Liver (tissue), 9 donors: ENCODE measurements around the gene DENR. TPM values are rescaled to one million over a fixed set of nuclear protein-coding genes. Genes with fewer than 3 reads are reported as not detected.

ENCODE experiments used
- DNase-seq: peaks from one replicate; pipeline ENCODE4 v3.0.0-alpha.2; 2017; ENCODE audit warnings: low spot score
- H3K27ac ChIP-seq, 2 donors: one replicate each; pipeline ENCODE4 v1.7.0; 2013; ENCODE audit warnings: inconsistent platforms in 2 of 2, low read length in 2 of 2, control low read depth in 1 of 2, low read depth in 1 of 2, mild to moderate bottlenecking in 1 of 2
- H3K27me3 ChIP-seq, 4 donors: one replicate each; pipeline versions ENCODE4 v1.6.1 to v1.7.0; 2013; ENCODE audit warnings: low read length in 3 of 4, inconsistent platforms in 1 of 4, mild to moderate bottlenecking in 1 of 4, moderate library complexity in 1 of 4; ENCODE audit not compliant: control insufficient read depth in 4 of 4, insufficient read depth in 4 of 4
- H3K36me3 ChIP-seq, 4 donors: one replicate each; pipeline versions ENCODE4 v1.6.1 to v1.7.0; 2013; ENCODE audit warnings: low read length in 3 of 4, mild to moderate bottlenecking in 3 of 4, low read depth in 1 of 4, moderate library complexity in 1 of 4; ENCODE audit not compliant: control insufficient read depth in 4 of 4, insufficient read depth in 3 of 4
- H3K4me1 ChIP-seq, 4 donors: one replicate each; pipeline versions ENCODE4 v1.6.1 to v1.7.0; 2013; ENCODE audit warnings: low read length in 3 of 4, mild to moderate bottlenecking in 3 of 4, moderate library complexity in 1 of 4; ENCODE audit not compliant: control insufficient read depth in 4 of 4, insufficient read depth in 4 of 4
- H3K4me3 ChIP-seq, 3 donors: one replicate each; pipeline versions ENCODE4 v1.6.1 to v1.7.0; 2013; ENCODE audit warnings: low read length in 3 of 3, control low read depth in 1 of 3, low read depth in 1 of 3, mild to moderate bottlenecking in 1 of 3
- H3K9ac ChIP-seq, 2 donors: one replicate each; pipeline ENCODE4 v1.7.0; 2013; ENCODE audit warnings: low read length in 2 of 2, mild to moderate bottlenecking in 2 of 2, moderate library complexity in 2 of 2, control low read depth in 1 of 2, low read depth in 1 of 2
- H3K9me3 ChIP-seq, 4 donors: one replicate each; pipeline versions ENCODE4 v1.6.1 to v1.7.0; 2013; ENCODE audit warnings: low read length in 3 of 4; ENCODE audit not compliant: control insufficient read depth in 4 of 4
- CTCF ChIP-seq: fragments of 150-350 bp; IDR thresholded peaks from 2 replicates; pipeline ENCODE4 v1.5.1; 2017; ENCODE audit warnings: improper control_type of control experiment, low read depth, low read length; ENCODE audit not compliant: missing input control
- FOXA1 ChIP-seq: IDR thresholded peaks from 2 replicates; pipeline ENCODE4 v1.6.1; 2016; ENCODE audit warnings: antibody characterized with exemption
- GABPA ChIP-seq, 2 donors: IDR thresholded peaks in 1 of 2; conservative IDR thresholded peaks in 1 of 2; 2 replicates each; pipeline ENCODE4 v1.6.1; 2016; ENCODE audit warnings: antibody characterized with exemption in 2 of 2, mild to moderate bottlenecking in 1 of 2, moderate library complexity in 1 of 2
- HNF4A ChIP-seq, 2 donors: conservative IDR thresholded peaks; 2 replicates each; pipeline ENCODE4 v1.6.1; 2016; ENCODE audit warnings: antibody characterized with exemption in 2 of 2, mild to moderate bottlenecking in 2 of 2
- JUND ChIP-seq, 2 donors: IDR thresholded peaks; 2 replicates each; pipeline ENCODE4 v1.6.1; 2016; ENCODE audit warnings: antibody characterized with exemption in 2 of 2
- RAD21 ChIP-seq, 2 donors: IDR thresholded peaks; 2 replicates each; pipeline ENCODE4 v1.6.1; 2016; ENCODE audit warnings: antibody characterized with exemption in 2 of 2, mild to moderate bottlenecking in 2 of 2
- TAF1 ChIP-seq: conservative IDR thresholded peaks from 2 replicates; pipeline ENCODE4 v1.6.1; 2016; ENCODE audit warnings: antibody characterized with exemption, mild to moderate bottlenecking
- ZBTB33 ChIP-seq: IDR thresholded peaks from 2 replicates; pipeline ENCODE4 v1.6.1; 2016; ENCODE audit warnings: antibody characterized with exemption
- WGBS: extraction: QIAGEN DNeasy Blood & Tissue Kit; methylation state at CpG from one replicate; pipeline ENCODE4 v1.1.7; 2013; 5-methylcytosine and 5-hydroxymethylcytosine counted together
- polyA plus RNA-seq, 2 donors: library from polyadenylated mRNA; stranded (reverse) in 1 of 2; unstranded in 1 of 2; fragments of 200-250 nt in 1 of 2; fragments of >200 nt in 1 of 2; fragmentation: Nextera tagmentation in 1 of 2; extraction: Ambion mirVana in 1 of 2; gene quantifications; one replicate each; pipeline versions ENCODE4 v1.2.1 to v1.2.3, GENCODE V29; 2013 to 2015
- total RNA-seq, 2 donors: library from RNA; depleted of rRNA; stranded (reverse); fragments of >200 nt; gene quantifications; one replicate each; pipeline ENCODE4 v1.2.3, GENCODE V29; 2014
- TF ChIP-seq, protein P1 (sequence below): IDR thresholded peaks from 2 replicates; pipeline ENCODE4 v1.6.1; 2016; ENCODE audit warnings: antibody characterized with exemption
- donor health status: healthy.
- donor health status: healthy.
- donor health status: healthy.
- donor health status: healthy.
- donor health status: healthy.

The DENR gene
- total and polyA plus RNA-seq, 4 donors = 10.9 to 17.7 (median 15.8) TPM

GRCh38 chr12:122789637-122790036 is 37.0 kb downstream of the DENR start:
- Histone ChIP-seq H3K27me3 (no peaks in the 10 kb centered on the region), H3K36me3 (no peaks in the 10 kb centered on the region), H3K9me3 (no peaks in the 10 kb centered on the region), H3K4me3 (no peak overlapping the region), H3K4me1 (peaks cover 0 to 3% (median 1%) of the 10 kb centered on the region in 4 donors), H3K9ac (no peak overlapping the region), H3K27ac (no peak overlapping the region)
- no peak for DNase-seq
- WGBS = 88% methylated on average over 5 of the region's 5 CpGs
- no peak for TF ChIP-seq GABPA (IDR thresholded peaks at IDR 0.05 in 1 of 2, conservative IDR thresholded peaks at IDR 0.05 in 1 of 2)
- TF ChIP-seq TAF1 = no peak
- no peak for TF ChIP-seq FOXA1
- TF ChIP-seq JUND (IDR thresholded peaks at IDR 0.05) = no peak
- TF ChIP-seq, protein P1, sequence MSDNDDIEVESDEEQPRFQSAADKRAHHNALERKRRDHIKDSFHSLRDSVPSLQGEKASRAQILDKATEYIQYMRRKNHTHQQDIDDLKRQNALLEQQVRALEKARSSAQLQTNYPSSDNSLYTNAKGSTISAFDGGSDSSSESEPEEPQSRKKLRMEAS = no peak
- no peak for TF ChIP-seq HNF4A (conservative IDR thresholded peaks at IDR 0.05)
- TF ChIP-seq ZBTB33 = no peak
- no peak for TF ChIP-seq CTCF

DNA sequence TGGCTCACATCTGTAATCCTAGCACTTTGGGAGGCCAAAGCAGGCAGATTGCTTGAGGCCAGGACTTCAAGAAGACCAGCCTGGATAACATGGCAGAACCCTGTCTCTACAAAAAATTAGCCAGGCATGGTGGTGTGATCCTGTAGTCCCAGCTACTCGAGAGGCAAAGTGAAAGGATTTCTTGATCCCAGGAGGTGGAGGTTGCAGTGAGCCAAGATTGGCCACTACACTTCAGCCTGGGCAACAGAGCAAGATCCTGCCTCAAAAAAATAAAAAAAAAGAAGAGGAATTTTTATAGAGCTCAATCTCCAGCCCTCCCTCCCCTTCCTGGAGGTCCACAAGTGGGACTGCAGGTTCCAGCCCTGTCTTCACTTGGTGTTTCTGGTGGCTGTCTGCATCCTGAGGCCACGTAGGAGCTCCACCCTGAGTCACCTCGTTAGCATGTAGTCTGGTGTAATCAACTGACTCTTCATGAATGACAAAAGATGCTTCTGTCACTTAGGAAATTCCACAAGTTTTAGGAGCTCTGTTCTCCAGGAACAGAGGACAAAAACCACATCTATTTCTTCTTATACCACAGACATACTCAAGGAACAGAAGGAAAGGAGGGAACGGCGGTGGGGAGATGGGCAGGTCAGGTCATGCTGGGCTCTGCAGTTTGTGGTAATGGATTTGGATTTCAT is 37.9 kb downstream of the DENR start:
- H3K9ac ChIP-seq = no peak overlapping the region
- H3K4me1 ChIP-seq = peaks cover 0 to 3% (median 1%) of the 10 kb centered on the region in 4 donors
- TF ChIP-seq JUND (IDR thresholded peaks at IDR 0.05) = no peak
- no peak overlapping the region for H3K4me3 ChIP-seq
- 91% methylated on average over 5 of the region's 5 CpGs for WGBS
- no peak for DNase-seq
- no peaks in the 10 kb centered on the region for H3K9me3 ChIP-seq
- H3K27me3 ChIP-seq = no peaks in the 10 kb centered on the region
- H3K27ac ChIP-seq = no peak overlapping the region
- no peaks in the 10 kb centered on the region for H3K36me3 ChIP-seq

DNA sequence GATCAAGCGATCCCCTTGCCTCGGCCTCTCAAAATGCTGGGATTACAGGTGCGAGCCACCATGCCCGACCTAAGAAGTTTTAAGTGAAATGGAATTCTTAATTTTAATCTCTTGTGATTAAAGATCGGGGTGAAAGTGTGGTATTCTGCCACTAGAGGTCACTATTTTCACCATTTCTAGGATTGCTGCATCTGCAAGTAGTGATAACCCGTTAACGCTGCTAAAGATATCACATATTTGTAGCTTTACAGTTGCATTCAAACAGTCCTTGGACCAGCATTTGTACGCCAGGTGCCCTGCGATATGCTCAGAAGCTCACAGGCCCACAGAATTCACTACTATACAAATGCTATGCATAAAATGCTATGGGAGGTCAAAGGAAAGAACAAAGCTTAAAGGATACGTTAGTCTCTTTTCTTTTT is 41.1 kb downstream of the DENR start:
- H3K9me3 ChIP-seq = no peaks in the 10 kb centered on the region
- no peaks in the 10 kb centered on the region for H3K27me3 ChIP-seq
- peak; percentile 88 to 90 for TF ChIP-seq RAD21 (IDR thresholded peaks at IDR 0.05)
- TF ChIP-seq CTCF = peak; percentile 80
- no peak for TF ChIP-seq HNF4A (conservative IDR thresholded peaks at IDR 0.05)
- no peak overlapping the region for H3K9ac ChIP-seq
- H3K27ac ChIP-seq = no peak overlapping the region
- H3K4me1 ChIP-seq = peaks cover 0 to 3% (median 1%) of the 10 kb centered on the region in 4 donors
- WGBS = 10% methylated on average over 10 of the region's 10 CpGs
- DNase-seq = no peak
- no peak overlapping the region for H3K4me3 ChIP-seq
- H3K36me3 ChIP-seq = no peaks in the 10 kb centered on the region
